Activated T-cell treated with anti-CD3 and anti-CD28 coated beads for 24 hours (primary cell): Measurements from ENCODE around the gene ANKRD31.

ENCODE experiments used
- DNase-seq: peaks from one replicate; pipeline ENCODE4 v3.0.0-alpha.2; 2020; ENCODE audit warnings: low read depth

The ANKRD31 gene

DNA sequence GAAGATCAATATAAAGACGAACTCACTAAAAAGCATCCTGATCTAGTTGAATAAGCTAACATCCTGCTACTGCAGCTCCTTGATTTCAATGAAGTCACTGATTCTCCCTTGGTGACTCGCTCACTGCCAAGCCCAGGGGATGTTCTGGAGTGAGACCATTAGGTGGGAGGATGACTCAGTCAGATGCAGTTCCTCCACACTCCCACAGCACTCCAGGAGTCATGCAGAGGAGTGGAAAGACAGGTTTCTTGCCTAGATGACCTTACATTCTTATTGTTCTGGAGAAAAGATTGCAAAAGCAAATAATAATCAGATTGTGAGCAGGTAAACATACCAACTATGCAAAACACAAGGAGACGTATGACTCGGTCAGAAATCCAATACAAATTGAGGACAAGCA, 199.6 kb downstream of the ANKRD31 start:
- peak; percentile 37 for DNase-seq

- DNase-seq = no peak
Observed at GRCh38 chr5:75034137-75034739, 202.4 kb downstream of the ANKRD31 start.

DNA sequence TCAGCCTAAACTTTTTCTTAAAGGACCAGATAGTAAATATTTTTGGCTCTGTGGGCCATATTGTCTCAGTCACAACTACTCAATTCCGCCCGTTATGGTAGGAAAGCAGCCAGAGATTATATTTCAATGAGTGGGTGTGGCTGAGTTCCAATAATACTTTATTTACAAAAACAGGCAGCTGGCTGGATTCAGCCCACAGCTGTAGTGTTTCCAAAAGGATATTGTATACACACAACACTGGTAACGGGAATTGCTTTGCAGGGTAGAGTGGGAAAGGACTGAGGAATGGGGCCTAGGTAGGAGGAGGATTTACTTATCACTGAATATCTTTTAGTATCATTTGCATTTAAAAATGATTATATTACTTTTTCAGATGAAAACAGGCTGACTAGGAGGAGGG, 205.3 kb downstream of the ANKRD31 start:
- no peak for DNase-seq

DNA sequence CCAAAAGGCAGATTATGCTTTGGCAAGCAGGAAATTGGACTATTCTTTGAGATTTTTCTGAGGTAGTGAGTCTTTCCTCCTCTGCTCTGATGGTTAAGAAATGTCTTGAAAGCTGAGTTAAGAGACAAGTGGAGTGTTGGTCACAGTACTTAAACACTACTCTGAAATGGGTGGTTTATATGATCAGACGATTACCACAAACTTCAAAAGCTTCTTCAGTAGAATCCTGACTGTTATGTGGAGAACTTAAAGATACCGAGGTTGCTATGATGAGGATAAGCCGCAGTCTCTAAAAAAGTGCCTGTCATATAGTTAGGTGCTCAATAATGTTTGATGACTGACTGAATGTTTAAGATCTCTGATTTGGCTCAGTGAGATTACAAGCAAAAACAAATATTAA, 208.6 kb downstream of the ANKRD31 start:
- no peak for DNase-seq

DNA sequence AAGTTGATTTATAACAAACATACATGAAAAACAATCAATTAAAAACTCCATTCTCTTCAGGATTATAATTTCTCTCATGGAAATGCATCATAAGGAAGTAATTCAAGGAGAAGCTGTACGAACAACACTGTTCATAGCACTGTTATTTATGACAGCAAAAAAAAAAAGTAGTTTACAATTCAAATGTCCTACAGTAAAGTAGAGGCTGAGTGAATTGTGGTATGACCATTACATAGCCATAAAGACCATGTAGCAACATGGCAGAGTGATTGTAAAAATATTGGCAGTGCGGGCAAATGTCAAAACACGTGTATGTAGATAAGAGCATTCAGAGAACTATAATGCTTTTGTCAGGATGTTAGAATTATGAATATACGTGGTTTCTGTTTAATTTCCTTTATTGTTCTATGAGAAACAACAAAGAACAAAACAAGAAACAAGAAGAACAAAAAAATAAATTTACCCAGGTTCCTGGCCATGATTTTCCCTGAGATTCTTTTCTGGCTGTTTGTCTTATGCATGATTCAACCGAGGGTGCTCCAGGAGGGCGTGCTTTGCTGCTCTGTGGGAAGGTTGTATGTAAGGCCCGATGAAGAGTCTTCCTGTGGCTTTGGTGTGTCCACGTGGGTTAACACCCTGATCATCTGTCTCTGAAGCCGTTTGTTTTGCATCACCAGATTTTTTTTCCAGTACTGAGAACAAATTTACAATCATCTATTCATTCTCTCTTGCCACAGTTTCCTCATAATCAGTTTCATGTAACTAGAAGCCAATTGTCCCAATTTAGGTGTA, 213.1 kb downstream of the ANKRD31 start:
- DNase-seq = no peak

DNA sequence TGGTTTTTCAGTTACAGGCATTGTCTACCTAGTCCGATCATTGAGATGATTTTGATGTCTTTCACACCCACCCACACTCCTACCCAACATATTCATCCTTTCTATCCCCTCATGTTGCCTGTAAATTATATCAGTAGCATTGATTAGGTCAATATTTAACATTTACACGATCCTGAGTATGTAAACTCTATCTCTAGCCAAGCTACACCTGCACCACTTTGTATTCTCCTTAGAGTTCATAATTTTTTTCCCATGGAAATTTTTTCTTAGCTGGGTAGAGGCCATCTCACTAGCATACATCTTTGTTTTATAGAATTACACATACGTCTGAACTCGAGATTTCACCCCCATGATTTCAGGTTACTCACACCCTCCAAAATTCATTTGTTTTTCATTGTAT, 214.9 kb downstream of the ANKRD31 start:
- no peak for DNase-seq

DNA sequence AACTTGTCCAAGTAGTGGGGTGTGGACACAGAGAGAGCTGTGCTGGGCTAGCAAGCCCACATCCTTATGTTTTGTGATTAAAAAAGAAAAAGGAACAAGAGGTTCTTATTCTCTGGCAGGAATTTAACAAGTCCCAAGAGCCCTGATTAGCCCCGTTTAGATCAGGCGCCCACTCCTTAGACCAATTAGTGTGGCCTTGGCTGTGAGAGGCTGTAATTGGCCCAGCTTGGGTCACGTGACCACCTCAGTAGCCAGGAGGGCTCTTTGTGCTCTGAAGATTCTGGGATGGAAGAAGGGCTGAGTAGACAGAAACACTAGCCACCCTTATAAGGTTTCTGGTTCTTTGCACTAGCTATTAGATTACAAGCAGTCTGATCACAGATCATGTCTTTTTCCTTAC, 215.5 kb downstream of the ANKRD31 start:
- no peak for DNase-seq

- DNase-seq = no peak
Observed at GRCh38 chr5:75020016-75020656, 216.5 kb downstream of the ANKRD31 start.

- no peak for DNase-seq
Observed at GRCh38 chr5:75018805-75019587, 217.7 kb downstream of the ANKRD31 start.
